Measurements from ENCODE around the gene CCNY.

Gene CCNY

DNA sequence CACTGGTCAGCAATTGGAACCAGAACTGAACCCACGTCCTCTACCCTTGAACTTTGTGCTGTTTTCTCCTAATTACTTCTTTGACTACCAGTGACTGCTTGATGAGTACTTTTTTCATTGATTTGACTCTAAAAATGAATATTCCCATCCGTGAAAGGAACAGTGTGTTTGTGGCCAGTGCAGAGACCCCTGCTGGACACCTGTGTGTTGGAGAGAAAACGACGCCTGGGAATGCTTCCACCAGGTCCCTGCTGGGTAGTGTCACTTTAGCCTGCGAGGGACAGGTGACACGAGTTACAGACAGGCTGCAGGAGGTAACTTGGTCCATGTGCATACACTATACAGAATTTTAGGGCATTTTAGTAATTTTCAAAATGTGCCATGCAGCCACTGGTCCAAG, 262.1 kb downstream of the CCNY start:
- DNase-seq: no peak

DNA sequence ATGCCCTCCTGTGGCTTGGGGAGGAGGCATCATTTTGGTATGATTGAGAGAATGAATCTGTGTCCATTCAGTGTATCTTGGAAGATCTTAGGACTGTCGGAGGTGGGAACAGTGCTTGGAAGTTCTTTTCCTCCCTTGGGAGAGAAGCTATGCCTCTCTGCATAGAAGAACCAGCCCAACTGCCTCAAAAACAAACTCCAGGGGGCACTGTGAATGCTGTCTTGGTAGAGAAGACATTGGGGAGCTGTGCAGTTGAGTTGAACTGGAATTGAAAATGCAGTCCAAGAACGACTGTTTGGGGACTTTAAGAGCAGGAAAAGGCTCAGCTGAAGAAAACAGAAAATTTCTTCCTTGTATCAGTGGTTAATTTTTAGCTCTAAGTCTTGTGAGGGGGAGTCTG, 263.9 kb downstream of the CCNY start:
- no peak for DNase-seq

DNA sequence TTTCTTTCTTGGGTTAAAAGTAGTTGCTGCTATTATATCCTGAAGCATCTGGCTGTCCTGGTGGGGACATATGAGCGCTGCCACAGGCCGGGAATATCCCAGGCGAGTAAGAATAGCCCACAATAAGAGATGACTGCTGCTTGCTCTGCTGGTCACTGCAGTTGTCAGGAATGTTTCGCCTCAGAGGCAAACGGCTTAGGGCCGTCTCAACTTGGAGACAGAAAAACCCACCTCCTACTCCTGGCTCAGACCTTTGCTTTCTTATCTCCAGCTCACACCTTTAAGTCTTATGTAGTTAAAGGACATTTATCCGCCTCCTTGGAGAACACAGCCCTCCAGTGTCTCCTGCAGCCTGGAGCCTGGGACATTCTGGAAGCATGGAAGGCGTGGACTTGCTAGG, 268.9 kb downstream of the CCNY start, which contains the start of gene GJD4:
Gene GJD4, plus strand, starts transcription at position 151 of the 400 bp plus-strand sequence. Its CDS starts 227 bp downstream, at position 378.
- DNase-seq: no peak

DNA sequence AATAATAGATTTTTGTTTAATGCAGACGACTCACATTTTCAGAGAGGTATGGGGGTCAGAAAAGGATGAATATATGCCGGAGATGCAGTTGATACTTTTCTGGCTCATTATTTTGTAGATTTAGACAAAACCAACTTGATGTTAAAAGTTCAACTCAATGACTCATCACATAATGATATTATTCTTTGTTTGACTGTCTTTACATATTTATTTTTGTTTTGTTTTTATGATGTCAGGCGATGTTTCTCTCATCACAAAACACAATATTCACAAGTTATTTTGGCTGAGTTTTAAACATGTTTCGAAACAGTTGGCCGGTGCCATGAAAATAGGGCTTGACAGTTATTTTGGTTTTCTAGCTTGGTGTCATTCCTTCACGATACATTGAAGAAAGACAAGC, 270.1 kb downstream of the CCNY start:
- DNase-seq: no peak

DNA sequence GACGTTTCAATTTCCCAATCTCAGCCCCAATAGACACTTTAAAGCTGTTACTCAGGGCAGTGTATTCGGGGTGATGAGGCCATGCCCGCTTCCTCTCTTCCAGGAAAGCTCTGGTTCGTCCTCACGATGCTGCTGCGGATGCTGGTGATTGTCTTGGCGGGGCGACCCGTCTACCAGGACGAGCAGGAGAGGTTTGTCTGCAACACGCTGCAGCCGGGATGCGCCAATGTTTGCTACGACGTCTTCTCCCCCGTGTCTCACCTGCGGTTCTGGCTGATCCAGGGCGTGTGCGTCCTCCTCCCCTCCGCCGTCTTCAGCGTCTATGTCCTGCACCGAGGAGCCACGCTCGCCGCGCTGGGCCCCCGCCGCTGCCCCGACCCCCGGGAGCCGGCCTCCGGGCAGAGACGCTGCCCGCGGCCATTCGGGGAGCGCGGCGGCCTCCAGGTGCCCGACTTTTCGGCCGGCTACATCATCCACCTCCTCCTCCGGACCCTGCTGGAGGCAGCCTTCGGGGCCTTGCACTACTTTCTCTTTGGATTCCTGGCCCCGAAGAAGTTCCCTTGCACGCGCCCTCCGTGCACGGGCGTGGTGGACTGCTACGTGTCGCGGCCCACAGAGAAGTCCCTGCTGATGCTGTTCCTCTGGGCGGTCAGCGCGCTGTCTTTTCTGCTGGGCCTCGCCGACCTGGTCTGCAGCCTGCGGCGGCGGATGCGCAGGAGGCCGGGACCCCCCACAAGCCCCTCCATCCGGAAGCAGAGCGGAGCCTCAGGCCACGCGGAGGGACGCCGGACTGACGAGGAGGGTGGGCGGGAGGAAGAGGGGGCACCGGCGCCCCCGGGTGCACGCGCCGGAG, 271.4 kb downstream of the CCNY start:
- DNase-seq: no peak

DNA sequence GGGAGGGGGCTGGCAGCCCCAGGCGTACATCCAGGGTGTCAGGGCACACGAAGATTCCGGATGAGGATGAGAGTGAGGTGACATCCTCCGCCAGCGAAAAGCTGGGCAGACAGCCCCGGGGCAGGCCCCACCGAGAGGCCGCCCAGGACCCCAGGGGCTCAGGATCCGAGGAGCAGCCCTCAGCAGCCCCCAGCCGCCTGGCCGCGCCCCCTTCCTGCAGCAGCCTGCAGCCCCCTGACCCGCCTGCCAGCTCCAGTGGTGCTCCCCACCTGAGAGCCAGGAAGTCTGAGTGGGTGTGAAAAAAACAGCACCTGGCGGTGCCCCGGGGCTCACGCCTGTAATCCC, 272.0 kb downstream of the CCNY start:
- no peak for DNase-seq

DNA sequence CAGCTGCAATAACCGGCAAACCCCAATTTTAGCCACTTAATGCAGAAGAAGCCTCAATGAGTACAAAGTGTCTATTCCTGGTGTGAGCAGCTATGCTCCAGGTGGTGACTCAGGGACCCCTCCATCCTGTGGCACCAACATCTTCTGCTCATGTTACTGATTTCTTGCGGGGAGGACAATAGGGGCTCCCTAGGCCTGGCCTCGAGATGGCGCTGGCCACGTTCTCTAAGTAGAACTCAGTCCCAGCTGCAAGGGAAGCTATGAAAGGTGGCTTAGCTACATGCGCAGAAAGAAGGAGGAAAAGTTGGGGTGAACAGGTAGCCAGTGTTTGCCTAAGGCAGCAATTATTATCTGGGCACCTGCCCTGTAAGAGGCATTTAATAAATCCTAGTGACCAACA, 275.4 kb downstream of the CCNY start:
- no peak for DNase-seq

DNA sequence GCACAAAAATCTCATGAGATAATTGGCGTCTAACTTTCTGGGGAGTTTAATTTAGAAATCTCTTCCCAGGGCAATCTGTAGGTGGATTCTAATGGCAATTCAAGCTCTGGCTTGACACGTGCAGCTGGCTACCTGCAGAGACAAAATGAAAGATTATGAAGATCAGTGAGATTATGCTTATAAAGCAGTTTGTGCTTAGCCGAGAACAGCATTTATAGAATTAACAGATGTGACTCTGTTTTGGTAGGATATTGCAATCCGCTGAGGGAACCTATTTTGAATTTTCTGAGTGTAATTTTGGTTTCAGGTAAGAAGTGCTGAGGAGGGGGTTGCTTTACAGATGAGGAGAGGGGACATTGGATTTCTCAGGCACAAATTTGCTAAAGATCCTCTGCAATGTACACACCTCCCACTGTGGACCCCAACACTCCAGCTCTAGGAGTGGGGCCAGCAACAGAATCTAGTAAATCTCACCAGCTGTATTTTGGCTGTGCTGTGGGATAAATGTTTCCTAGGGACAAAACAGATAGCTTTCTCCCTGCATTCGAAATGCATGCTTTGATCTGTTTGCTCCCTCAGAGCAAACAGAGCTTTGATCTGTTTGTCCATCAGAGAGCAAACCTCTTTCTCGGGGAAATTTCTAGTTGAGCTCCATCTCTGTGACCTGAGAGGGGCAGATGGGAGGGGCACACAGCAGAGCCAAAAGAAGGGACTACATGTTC, 276.2 kb downstream of the CCNY start:
- DNase-seq: no peak

DNA sequence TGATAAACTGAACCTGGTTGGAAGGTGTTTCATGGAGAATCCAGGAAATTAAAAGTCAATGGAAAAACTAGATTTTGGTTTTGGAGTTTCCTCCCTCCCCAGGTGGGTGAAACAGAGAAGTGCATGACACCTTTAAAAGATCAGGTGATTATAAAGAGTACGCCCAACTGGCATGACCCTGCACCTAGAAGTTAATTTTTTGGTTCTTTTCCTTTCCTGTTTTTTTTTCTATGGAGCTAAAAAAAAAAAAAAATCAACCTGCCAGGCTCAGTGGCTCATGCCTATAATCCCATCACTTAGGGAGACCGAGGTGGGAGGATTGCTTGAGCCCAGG, 276.8 kb downstream of the CCNY start:
- DNase-seq: no peak

DNA sequence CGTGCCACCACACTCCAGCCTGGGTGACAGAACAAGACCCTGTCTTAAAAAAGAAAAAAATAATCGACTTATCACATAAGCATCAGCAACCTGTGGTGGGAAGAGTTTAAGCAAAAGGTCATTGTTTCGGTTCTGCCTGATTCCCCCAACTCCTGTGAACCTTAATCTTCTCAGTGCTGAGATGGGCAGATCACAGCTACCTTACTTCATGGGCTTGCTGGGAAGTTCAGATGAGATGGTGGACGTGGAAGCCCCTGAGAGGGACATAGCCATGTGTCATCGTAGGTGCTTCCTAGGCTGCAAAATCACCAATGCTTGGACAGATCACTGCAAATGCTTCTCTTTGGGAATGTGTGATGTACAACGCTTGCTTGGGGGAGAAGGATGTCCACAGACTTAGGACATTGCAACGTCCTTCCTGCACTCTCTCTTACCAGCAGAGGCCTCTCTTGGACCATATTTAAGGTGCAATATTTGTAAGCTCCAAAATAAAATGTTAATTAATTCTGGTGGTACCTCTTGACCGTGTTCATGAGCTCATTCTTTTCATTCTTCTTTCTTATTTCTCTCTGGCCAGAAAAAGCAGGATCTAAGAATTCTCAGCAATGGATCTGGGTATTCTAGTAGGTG, 277.4 kb downstream of the CCNY start:
- no peak for DNase-seq

DNA sequence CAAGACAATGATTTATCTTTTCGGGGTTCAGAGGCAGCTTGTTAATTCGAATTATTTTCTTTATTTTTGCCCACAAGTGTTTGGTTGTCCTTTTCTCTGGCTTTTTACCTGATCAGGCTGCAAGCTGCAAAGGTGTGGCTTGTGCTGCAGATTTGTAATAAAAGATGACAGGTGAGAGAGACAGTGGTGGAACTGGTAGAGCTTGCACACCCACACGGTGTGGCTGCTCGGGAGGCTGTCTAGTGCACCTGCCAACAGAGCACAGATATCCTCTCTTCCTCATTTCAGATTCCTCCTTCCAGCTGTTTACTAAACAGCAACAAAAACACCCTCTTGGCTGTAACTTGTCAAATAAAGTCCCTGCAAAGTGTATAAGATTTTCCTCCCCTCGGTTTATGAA, 278.0 kb downstream of the CCNY start:
- no peak for DNase-seq

Measured in activated effector memory CD4-positive, alpha-beta T cell treated with Interleukin-2 at 50 U/mL for 16 hours (primary cell).